Gastroesophageal sphincter (tissue), 4 donors: Measurements from ENCODE around the gene FAM180A. TPM values are rescaled to one million over a fixed set of nuclear protein-coding genes. Genes with fewer than 3 reads are reported as not detected.

Experiments
- ATAC-seq: fragments of 150-250 bp; one replicate; pipeline ENCODE4 v1.9.1; 2016; ENCODE audit warnings: mild to moderate bottlenecking, moderate library complexity
- H3K27ac ChIP-seq, 4 donors: fragments of 200-600 bp; sonication (generic) in 3 of 4; 1 replicate in 3 of 4; 2 replicates in 1 of 4; pipeline ENCODE4 v1.5.1; 2016 to 2019
- H3K27me3 ChIP-seq: fragments of 200-600 bp; sonication (generic); one replicate; pipeline ENCODE4 v1.5.1; 2019
- H3K36me3 ChIP-seq, 2 donors: fragments of 200-600 bp; sonication (generic); one replicate each; pipeline ENCODE4 v1.5.1; 2019; ENCODE audit warnings: control low read depth in 1 of 2
- H3K4me1 ChIP-seq, 3 donors: fragments of 200-600 bp; sonication (generic); 1 replicate in 2 of 3; 2 replicates in 1 of 3; pipeline ENCODE4 v1.5.1; 2016 to 2019; ENCODE audit warnings: control low read depth in 2 of 3
- H3K4me3 ChIP-seq, 2 donors: fragments of 200-600 bp; sonication (generic); one replicate each; pipeline ENCODE4 v1.5.1; 2019; ENCODE audit warnings: mild to moderate bottlenecking in 1 of 2, moderate library complexity in 1 of 2
- H3K9me3 ChIP-seq, 3 donors: fragments of 200-600 bp; sonication (generic); one replicate each; pipeline ENCODE4 v1.5.1; 2017 to 2019; ENCODE audit warnings: control low read depth in 2 of 3
- CTCF ChIP-seq, 4 experiments: fragments of 200-600 bp in 2 of 4; fragments of 450-650 bp in 2 of 4; sonication (generic) in 1 of 4; IDR thresholded peaks; one replicate each; pipeline ENCODE4 v1.5.1; 2017 to 2019; ENCODE audit warnings: antibody characterized with exemption in 4 of 4, mild to moderate bottlenecking in 2 of 4, moderate library complexity in 2 of 4
- EP300 ChIP-seq: sonication (generic); formaldehyde crosslinking; IDR thresholded peaks from one replicate; pipeline ENCODE4 v1.6.1; 2017; ENCODE audit warnings: antibody characterized with exemption, mild to moderate bottlenecking
- POLR2A ChIP-seq, 2 donors: fragments of 450-650 bp; IDR thresholded peaks; one replicate each; pipeline ENCODE4 v1.6.1; 2017; ENCODE audit warnings: antibody characterized with exemption in 2 of 2, mild to moderate bottlenecking in 2 of 2, moderate library complexity in 1 of 2
- POLR2AphosphoS5 ChIP-seq: sonication (generic); formaldehyde crosslinking; IDR thresholded peaks from one replicate; pipeline ENCODE4 v1.6.1; 2017; ENCODE audit warnings: antibody characterized with exemption
- WGBS, 2 donors: methylation state at CpG; one replicate each; pipeline ENCODE4 v1.1.5; 2018; ENCODE audit warnings: low coverage in 1 of 2; 5-methylcytosine and 5-hydroxymethylcytosine counted together
- total RNA-seq, 4 donors: library from RNA; depleted of rRNA; stranded (reverse); fragments of >200 nt; gene quantifications; one replicate each; pipeline ENCODE4 v1.1.0, GENCODE V29; 2016

The FAM180A gene
- total RNA-seq, 4 donors from 2014 or later: 2.6 to 8.5 (median 3.7) TPM

- peaks cover 3% of the 10 kb centered on the region for H3K27me3 ChIP-seq
- no peaks in the 10 kb centered on the region for H3K9me3 ChIP-seq
- no peaks in the 10 kb centered on the region for H3K4me1 ChIP-seq
- no peak overlapping the region for H3K4me3 ChIP-seq
- no peaks in the 10 kb centered on the region for H3K36me3 ChIP-seq
- no peak for ATAC-seq
- WGBS, 2 donors: 88% methylated on average over 5 to 8 of the region's 30 CpGs
- TF ChIP-seq EP300: no peak
- TF ChIP-seq CTCF (IDR thresholded peaks at IDR 0.05): no peak
- TF ChIP-seq POLR2A (IDR thresholded peaks at IDR 0.05): no peak
- TF ChIP-seq POLR2AphosphoS5: no peak
- H3K27ac ChIP-seq: no peak overlapping the region
Measured at GRCh38 chr7:135726911-135727673, 21.5 kb downstream of the FAM180A start.

- TF ChIP-seq EP300: no peak
- no peak for TF ChIP-seq CTCF (IDR thresholded peaks at IDR 0.05)
- H3K27ac ChIP-seq: no peak overlapping the region
- no peak for ATAC-seq
- H3K27me3 ChIP-seq: peaks cover 9% of the 10 kb centered on the region
- 34 to 73% methylated on average over 3 to 4 of the region's 5 CpGs for WGBS, 2 donors
- H3K4me3 ChIP-seq: no peak overlapping the region
- no peaks in the 10 kb centered on the region for H3K9me3 ChIP-seq
- no peaks in the 10 kb centered on the region for H3K4me1 ChIP-seq
- no peaks in the 10 kb centered on the region for H3K36me3 ChIP-seq
Measured at GRCh38 chr7:135726276-135726788, 22.3 kb downstream of the FAM180A start.

- TF ChIP-seq POLR2AphosphoS5 (no peak), CTCF (IDR thresholded peaks at IDR 0.05) (no peak), EP300 (no peak), POLR2A (IDR thresholded peaks at IDR 0.05) (no peak)
- H3K4me3 ChIP-seq: no peak overlapping the region
- no peak overlapping the region for H3K27ac ChIP-seq
- no peak for ATAC-seq
- no peaks in the 10 kb centered on the region for H3K4me1 ChIP-seq
- no peaks in the 10 kb centered on the region for H3K36me3 ChIP-seq
- peaks cover 12% of the 10 kb centered on the region for H3K27me3 ChIP-seq
- no peaks in the 10 kb centered on the region for H3K9me3 ChIP-seq
- 86 to 92% methylated on average over 3 to 5 of the region's 7 CpGs for WGBS, 2 donors
Measured at GRCh38 chr7:135723411-135723810, 25.2 kb downstream of the FAM180A start.

- no peak for ATAC-seq
- Histone ChIP-seq H3K27ac (no peak overlapping the region), H3K9me3 (no peaks in the 10 kb centered on the region), H3K4me3 (no peak overlapping the region), H3K36me3 (no peaks in the 10 kb centered on the region), H3K27me3 (peaks cover 12% of the 10 kb centered on the region), H3K4me1 (peaks cover 0 to 8% (median 0%) of the 10 kb centered on the region in 3 donors)
- TF ChIP-seq POLR2AphosphoS5 (no peak), EP300 (no peak), CTCF (IDR thresholded peaks at IDR 0.05) (no peak), POLR2A (IDR thresholded peaks at IDR 0.05) (no peak)
- 92% methylated on average over 4 to 11 of the region's 21 CpGs for WGBS, 2 donors
Measured at GRCh38 chr7:135721198-135721820, 27.3 kb downstream of the FAM180A start.
